DMS114 treated with DMSO at 0.1 percent for 48 hours (cell line): ENCODE results near the gene ANKRD39.

Experiments used
- DNase-seq: peaks from one replicate; lab custom pipeline; 2025; ENCODE audit not compliant: unreplicated experiment; lab: John Stamatoyannopoulos, UW

The ANKRD39 gene

DNA sequence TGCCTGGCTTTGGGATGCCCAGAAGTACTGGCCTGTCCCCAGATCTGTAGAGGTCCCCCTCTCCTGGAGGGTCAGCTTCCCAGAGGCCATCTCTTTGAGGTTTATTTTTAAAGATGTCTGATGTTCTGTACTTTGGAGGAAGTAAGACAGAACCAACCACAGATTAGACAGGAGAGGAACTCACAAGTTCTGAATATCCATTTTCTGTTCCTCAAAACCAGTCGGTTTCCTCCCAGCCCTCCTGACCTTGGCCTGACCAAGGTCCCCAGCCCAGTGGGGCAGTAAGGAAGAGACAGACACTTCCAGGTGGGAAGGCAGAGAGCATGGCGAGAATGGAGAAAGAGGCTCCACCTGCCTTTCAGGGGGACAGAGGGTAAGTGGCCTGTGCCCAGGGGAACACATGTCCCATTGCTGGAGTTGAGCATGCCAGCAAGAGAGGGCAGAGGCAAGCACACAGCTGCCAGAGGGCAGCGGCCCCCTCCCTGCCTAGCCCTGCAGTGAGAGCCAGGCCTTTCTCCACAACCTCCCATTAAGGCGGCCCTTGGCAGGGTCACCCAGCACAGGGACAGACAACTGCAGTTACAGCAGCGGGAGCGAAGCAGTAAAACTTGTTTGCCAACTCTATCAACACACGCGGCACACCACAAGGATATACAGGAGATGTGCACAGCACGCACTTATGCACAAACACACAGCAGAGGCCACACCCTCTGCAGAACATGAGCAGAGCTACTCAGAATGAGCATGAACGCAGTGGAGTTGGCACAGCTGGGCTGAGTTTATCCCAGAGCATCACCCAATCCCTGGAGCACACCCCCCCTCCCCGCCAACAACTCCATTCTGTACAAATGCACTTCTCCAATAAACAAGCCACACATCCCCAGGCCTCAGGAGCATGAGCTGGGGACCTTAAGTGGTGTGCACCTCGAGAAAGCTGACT lies 30.5 kb upstream of the ANKRD39 start:
- DNase-seq, result no peak

DNA sequence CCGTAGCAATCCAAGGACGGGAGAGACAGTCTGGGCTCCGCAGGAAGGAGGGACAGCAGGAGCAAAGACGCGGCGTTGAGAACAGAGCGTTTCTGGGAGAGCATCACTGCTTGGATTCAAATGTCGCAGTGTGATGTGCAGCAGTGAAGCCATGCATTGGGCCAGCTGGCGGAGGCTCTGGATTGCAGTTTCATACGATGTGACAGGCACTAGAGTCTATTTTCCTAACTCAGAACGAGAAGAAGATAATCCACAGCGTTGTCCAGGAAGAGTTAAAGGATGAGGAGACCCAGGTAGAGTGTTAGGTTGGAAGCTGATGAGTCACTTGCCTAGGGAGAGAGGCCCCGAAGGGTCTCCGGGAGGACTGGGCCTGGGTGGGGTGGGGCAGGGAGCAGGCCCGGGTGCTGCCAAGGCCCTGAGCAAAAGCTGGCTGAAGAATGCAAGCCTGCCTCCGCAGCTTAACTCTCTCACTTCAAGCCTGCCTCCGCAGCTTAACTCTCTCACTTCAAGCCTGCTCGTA lies 29.7 kb upstream of the ANKRD39 start:
- DNase-seq, result no peak

- no peak for DNase-seq
Measured at GRCh38 chr2:96885432-96886347, 27.9 kb upstream of the ANKRD39 start.

GRCh38 chr2:96884299-96885094 lies 26.7 kb upstream of the ANKRD39 start:
- no peak for DNase-seq

- DNase-seq, result no peak
Measured at GRCh38 chr2:96883306-96883705, 25.5 kb upstream of the ANKRD39 start.

- DNase-seq, result no peak
Measured at GRCh38 chr2:96882906-96883305, 25.1 kb upstream of the ANKRD39 start.

DNA sequence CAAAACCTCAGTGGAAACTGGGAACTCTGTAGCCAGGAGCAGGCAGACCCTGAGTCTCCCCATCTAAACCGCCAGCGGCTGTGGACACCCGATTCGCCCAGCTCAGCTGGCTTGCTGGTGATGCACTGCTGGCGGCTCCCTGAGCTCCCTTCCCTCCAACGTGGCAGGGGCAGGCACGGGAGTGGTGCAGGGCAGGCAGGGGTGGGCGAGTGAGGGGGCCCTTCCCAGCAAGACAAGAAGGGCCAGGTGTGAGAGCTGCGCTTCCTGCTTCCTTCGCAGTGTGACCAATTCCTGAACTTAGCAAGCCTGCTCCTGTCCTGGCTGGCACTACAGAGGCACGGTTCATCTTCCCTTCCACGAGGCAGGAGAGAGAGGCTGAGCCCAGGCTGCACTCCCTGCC lies 24.4 kb upstream of the ANKRD39 start:
- no peak for DNase-seq

- no peak for DNase-seq
Measured at GRCh38 chr2:96881349-96882195, 23.8 kb upstream of the ANKRD39 start.

GRCh38 chr2:96880891-96881273 lies 23.1 kb upstream of the ANKRD39 start:
- no peak for DNase-seq

GRCh38 chr2:96879545-96880040 lies 21.8 kb upstream of the ANKRD39 start:
- no peak for DNase-seq

- DNase-seq, result no peak
Measured at GRCh38 chr2:96878796-96879544, 21.2 kb upstream of the ANKRD39 start.

DNA sequence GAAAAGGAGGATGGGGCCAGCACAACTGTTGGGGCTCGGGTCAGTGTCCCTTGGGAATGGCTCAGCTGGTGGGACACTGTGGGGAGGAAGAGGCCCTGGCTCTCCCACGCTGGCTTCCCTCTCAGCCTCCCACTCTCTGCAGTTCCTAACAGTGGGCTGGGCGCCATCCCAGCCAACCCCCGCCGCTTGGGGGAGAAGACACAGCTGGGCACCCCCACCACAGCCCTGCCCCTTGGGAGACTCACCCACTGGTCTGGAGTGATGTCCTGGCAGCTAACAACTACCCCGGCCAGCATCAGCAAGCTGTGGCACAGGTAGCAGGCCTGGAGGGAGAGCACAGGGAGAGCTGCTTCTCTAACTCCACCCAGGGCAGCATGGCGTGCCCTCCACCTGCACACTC lies 20.4 kb upstream of the ANKRD39 start:
- DNase-seq, result no peak

DNA sequence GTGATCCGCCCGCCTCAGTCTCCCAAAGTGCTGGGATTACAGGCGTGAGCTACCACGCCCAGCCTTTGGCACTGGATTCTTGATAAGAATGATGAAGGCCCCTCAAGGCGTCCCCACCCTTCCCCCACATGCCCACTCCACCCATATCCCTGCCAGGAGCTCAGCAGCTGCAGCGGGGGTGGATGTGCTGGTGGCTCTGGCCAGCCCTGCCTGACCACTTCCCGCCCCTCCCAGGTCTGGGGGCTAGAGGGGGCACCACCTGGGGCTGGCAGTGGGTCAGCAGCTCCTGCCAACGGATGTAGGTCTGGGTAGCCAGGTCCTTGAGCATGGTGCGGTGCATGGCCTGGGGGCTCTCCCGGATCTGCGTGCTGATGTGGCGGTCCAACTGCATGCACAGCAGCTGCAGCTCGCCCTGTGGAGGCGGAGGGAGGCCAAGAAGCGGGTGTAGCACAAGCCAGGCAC lies 19.8 kb upstream of the ANKRD39 start:
- DNase-seq, result no peak

GRCh38 chr2:96877042-96877451 lies 19.2 kb upstream of the ANKRD39 start:
- DNase-seq, result no peak

DNA sequence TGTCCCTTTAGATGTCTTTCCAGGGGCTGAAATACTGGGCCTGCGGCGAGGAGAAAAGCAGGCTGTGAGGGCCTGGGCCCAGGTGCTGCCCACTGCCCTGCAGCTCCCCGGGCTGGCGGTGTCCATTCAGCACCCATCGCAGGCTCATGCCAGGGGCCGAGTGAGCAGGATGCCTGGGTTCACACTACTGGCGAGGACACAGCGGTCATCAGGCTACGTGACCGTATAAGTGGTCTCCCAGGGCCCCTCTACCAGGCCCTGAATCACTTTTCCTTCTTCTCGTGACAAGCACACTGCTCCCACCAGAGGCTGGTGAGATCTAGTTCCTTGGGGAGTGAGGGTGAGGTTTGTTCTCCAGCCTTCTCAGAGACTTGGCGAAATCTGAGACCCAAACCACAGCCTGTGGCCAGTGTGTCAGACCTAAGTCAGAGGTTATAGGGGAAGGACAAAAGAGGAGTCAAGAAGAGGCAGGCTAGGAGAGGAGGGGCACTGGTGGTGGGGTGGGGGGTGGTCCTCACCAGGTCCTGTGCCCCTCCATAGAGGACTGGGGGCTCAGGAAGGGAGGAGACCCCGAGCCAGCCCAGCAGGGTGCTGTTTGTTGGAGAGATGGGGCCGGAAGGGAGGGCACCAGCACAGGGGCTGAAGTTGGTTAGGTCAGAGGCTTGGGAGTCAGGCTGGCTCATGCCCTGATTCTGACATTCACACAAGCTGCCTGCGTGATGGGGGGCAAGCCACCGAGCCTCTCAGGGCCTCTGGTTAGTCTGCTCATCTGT lies 18.6 kb upstream of the ANKRD39 start:
- DNase-seq, result no peak

- DNase-seq, result no peak
Measured at GRCh38 chr2:96875498-96876268, 17.9 kb upstream of the ANKRD39 start.

- no peak for DNase-seq
Measured at GRCh38 chr2:96874198-96874831, 16.5 kb upstream of the ANKRD39 start.
